SK-N-MC (cell line): ENCODE measurements around the gene TNFRSF18.

Experiments used
- DNase-seq: peaks from one replicate; pipeline ENCODE4 v3.0.0-alpha.2; 2011; ENCODE audit warnings: low read depth, low spot score
- H3K27ac ChIP-seq: fragments of 200-600 bp; sonication (generic); 2 replicates; pipeline ENCODE4 v1.5.1; 2016; ENCODE audit warnings: mixed run types
- H3K36me3 ChIP-seq: fragments of 200-600 bp; sonication (generic); 2 replicates; pipeline ENCODE4 v1.6.1; 2017; ENCODE audit warnings: antibody characterized with exemption, low read length, mixed read lengths; ENCODE audit not compliant: insufficient read depth
- H3K4me3 ChIP-seq: fragments of 200-600 bp; sonication (generic); 2 replicates; pipeline ENCODE4 v1.5.1; 2016
- H3K9ac ChIP-seq: fragments of 200-600 bp; sonication (generic); 2 replicates; pipeline ENCODE4 v1.8.0; 2017; ENCODE audit warnings: mixed run types, mixed read lengths; ENCODE audit not compliant: insufficient read length
- H3K9me3 ChIP-seq: fragments of 200-600 bp; sonication (generic); 2 replicates; pipeline ENCODE4 v1.6.1; 2017; ENCODE audit warnings: low read depth, mild to moderate bottlenecking, antibody characterized with exemption, low read length, moderate library complexity, mixed read lengths
- EZH2 ChIP-seq: fragments of 200-600 bp; sonication (generic); IDR thresholded peaks from one replicate; pipeline ENCODE4 v1.6.1; 2017; ENCODE audit warnings: antibody characterized with exemption
- FOXP2 ChIP-seq: optimal IDR thresholded peaks from 2 replicates; pipeline ENCODE3; 2011; ENCODE audit warnings: mild to moderate bottlenecking, moderate library complexity; ENCODE audit not compliant: insufficient read depth; ENCODE audit errors: extremely low read length, control extremely low read depth
- POLR2AphosphoS5 ChIP-seq: IDR thresholded peaks from 2 replicates; pipeline ENCODE4 v1.6.1; 2012; ENCODE audit warnings: mild to moderate bottlenecking, low read depth, low read length, borderline replicate concordance

TNFRSF18 gene

DNA sequence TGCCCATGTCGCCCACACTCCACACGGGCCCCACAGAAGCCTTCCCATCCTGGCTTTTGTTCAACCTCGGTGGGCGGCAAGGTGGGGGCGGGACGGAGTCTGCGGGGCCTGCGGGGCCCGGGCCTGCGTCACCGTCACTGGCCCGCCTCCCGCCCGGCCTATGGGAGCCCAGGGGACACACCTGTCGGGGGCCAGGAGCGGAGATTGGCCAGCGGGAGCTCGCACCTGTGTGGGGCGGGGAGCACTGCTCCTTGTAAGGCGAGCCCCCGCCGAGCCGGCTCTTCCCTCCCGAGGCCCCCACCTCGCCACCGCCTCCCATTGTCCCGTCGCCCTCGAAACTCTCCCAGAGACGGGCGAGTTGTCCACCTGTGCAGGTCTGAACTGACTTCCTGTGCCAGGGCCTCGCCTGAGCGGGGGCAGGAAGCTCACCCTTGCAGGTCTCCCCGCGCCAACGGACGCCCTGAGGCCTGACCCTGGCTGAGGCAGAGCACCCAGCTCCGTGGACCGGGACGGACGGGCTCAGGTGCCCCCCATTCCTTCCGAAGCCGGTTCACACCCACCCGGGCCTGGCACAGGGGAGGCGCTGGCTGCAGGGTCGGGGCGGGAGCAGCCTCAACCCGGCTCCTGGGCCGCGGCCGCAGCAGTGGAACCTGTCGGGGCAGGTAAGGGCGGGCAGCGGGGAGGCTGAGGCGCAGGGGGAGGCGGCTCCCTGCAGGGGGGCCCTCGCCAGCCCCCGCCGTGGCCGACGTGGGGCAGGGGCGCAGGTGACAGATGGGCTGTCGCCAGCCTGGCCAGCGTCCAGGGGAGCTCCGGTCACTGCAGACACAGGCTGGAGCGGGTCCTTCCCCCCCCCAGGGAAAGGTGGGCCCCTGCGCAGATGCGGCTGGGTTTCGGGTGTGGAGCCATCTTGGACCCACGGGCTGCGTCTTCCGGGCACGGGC is 43.5 kb downstream of the TNFRSF18 start:
- H3K4me3 ChIP-seq = no peak overlapping the region
- H3K27ac ChIP-seq = no peak overlapping the region
- no peaks in the 10 kb centered on the region for H3K9me3 ChIP-seq
- no peak for TF ChIP-seq FOXP2
- TF ChIP-seq POLR2AphosphoS5 = no peak
- no peak for TF ChIP-seq EZH2
- no peaks in the 10 kb centered on the region for H3K36me3 ChIP-seq
- H3K9ac ChIP-seq = no peak overlapping the region
- DNase-seq = no peak

DNA sequence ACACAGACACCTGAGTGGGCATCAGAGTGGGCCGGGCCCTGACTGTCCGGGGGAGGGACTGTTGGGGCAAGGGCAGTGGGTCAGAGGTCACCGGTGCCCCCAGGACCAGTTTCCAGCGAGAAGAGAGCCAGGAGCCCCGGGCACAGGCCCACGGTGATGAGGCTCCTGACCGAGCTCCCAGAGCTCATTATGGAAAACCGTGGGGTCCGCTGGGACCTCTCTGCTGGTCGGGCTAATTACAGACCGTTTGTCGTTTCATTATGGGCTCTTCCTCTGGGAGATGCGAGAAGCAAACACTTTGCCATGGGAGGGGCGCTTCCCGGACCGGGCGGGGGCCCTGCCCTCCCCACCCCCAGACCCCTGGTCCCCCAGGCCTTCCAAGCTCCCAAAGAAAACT is 44.7 kb downstream of the TNFRSF18 start:
- H3K4me3 ChIP-seq = no peak overlapping the region
- no peak for DNase-seq
- no peak overlapping the region for H3K9ac ChIP-seq
- H3K36me3 ChIP-seq = no peaks in the 10 kb centered on the region
- no peak overlapping the region for H3K27ac ChIP-seq
- no peak for TF ChIP-seq POLR2AphosphoS5
- TF ChIP-seq EZH2 = no peak
- no peak for TF ChIP-seq FOXP2
- H3K9me3 ChIP-seq = no peaks in the 10 kb centered on the region

DNA sequence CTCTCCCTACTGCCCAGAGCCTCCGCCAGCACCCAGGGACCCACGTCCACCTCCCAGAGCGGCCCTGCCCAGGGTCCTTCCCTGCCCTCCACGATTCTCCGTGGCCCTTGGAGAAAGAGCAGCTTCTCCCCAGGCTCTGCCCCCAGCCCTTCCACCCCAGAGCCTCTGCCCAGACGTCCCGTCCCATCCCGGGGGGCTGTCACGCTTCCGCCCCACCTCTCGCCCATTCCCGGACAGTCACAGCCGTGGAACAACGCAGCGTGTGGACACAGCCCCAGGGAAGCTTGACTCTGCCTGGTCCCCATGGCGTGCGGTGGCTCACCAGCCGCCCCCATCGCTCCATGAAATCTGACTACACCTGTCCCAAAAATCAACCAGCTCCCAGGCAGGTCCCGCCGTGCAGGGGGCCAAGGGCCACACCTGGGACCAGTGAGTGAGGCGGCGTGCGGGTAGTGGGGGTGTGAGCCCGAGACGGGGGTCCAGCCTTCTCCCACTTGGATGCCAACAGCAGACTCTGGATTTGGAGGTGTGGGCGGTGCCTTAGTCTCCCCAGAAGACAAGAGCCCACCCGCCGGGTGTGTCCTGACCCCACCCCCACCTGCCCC is 45.2 kb downstream of the TNFRSF18 start:
- Histone ChIP-seq H3K27ac (no peak overlapping the region), H3K9me3 (no peaks in the 10 kb centered on the region), H3K4me3 (no peak overlapping the region), H3K9ac (no peak overlapping the region), H3K36me3 (no peaks in the 10 kb centered on the region)
- TF ChIP-seq POLR2AphosphoS5 (no peak), FOXP2 (no peak), EZH2 (no peak)
- DNase-seq = no peak

DNA sequence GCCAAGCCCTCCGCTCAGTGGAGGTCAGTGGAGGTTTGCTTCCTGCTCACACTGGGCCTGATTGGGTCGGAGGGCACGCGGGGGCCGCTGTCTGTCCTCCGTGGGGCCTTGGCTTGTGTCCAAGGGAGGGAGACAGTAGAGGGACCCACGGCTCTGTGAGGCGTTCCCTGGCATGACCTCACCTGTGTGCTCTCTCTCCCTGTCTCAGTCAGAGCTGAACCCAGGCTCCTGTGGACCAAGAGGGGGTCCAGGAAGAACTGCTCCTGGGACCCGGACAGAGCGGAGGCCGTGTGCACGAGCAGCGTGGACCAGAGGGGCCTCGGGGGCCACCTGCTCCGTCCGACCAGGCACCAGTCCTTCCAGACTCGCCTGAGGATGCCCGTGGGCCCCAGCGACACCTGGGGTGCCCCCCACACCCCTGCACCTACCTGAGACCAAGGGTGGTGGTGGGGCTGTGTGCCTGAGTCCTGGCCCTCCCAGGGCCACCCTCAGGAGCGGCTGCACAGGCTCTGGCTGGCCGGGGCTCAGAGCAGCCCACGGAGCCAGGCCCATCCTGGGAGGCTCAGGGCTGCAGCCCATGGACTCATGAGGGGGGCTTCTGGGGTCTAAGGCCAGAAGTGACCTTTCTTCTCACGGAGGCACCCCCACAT is 46.0 kb downstream of the TNFRSF18 start:
- TF ChIP-seq POLR2AphosphoS5 (no peak), EZH2 (no peak), FOXP2 (no peak)
- H3K9ac ChIP-seq = no peak overlapping the region

DNA sequence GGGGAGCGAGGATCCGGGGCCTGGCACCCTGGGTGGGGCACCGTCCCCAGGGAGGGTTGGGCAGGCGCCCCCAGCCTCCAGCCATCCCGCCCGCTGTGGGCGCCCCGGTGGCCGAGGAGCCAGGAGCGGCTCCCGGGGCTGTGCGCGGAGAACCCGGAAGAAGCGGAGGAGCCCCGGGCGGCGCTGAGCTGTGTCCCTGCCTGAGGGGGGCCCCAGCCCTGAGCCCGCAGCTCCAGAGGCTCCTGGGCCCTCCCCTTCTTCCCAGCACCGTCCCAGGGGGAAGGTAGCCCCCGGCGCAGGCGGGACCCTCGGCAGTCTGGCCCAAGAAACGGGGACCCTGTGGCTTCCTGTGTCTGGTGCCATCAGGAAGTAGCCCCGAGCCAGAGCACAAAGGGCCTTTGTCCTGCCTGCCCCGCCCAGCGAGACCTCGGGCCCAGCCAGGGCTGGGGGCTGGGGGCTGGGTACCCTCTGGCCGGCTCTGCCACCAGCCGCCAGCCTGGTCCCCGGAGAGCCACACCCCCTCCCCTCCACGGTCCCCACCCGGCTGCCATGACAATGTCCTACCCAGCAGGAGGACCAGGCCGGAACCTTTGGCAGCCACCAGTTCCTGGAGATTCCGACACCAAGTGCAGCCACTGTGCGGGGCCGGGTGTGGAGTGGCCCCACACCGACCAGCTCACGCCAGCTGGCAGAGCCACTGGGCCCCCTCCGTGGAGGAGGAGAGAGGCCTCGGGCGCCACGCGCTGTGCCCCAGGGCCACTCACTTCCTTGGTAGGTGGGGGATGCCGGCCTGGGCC is 48.3 kb downstream of the TNFRSF18 start:
- TF ChIP-seq FOXP2 = no peak
- no peak for TF ChIP-seq EZH2
- TF ChIP-seq POLR2AphosphoS5 = no peak
- Histone ChIP-seq H3K27ac (peak overlapping the region; percentile 92), H3K9ac (peak overlapping the region; percentile 77), H3K4me3 (peak overlapping the region; percentile 76), H3K36me3 (no peaks in the 10 kb centered on the region), H3K9me3 (no peaks in the 10 kb centered on the region)
- DNase-seq = no peak

More for the DNA sequence above, 46.0 kb downstream of the TNFRSF18 start:
- Histone ChIP-seq H3K36me3 (no peaks in the 10 kb centered on the region), H3K27ac (no peak overlapping the region), H3K4me3 (no peak overlapping the region), H3K9me3 (no peaks in the 10 kb centered on the region)
- no peak for DNase-seq

DNA sequence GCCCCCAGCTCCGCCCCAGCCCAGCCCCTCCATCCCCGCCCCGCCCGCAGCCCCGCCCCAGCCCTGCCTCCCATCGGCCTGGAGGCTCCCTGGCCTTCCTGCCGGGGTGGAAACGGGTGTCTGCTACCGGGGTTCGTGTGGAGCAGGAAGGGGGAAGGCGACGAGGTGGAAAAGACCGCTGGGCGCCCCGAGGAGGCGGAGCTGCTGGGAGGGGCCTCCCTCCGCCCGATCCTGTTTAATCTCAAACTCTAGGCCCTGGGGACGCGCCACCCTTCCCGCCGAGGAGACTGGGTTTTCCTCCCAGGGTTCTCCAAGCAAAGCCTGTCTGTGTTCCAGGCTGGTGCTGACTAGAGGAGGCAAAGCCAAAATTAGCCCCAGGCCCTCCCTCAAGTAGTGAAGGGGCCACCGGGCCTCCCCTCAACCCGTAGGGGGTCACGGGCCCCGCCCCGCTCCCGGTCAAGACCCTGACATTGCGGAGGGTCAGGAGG is 48.9 kb downstream of the TNFRSF18 start:
- peak; percentile 71 for DNase-seq
- H3K9ac ChIP-seq = peak overlapping the region; percentile 77
- H3K9me3 ChIP-seq = no peaks in the 10 kb centered on the region
- peak overlapping the region; percentile 92 for H3K27ac ChIP-seq
- peak overlapping the region; percentile 76 for H3K4me3 ChIP-seq
- no peaks in the 10 kb centered on the region for H3K36me3 ChIP-seq
- TF ChIP-seq FOXP2 = no peak
- peak; percentile 73 for TF ChIP-seq POLR2AphosphoS5

DNA sequence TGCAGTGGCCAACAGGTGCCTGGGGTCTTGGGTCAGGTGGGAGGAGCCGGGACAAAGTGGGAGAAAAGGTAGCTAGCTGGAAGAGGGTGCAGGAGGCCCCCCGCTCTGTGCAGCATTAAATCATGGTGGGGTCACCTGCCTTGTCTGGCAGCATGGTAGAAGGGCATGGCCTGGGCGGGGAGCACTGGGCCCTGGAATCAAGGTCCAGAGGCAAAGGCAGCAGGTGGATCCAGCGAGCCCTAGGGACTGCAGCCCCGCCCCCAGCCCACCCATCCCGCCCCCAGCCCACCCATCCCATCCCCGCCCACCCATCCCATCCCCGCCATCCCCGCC is 49.4 kb downstream of the TNFRSF18 start:
- Histone ChIP-seq H3K4me3 (no peak overlapping the region), H3K36me3 (no peaks in the 10 kb centered on the region), H3K9me3 (no peaks in the 10 kb centered on the region), H3K9ac (no peak overlapping the region), H3K27ac (no peak overlapping the region)
- no peak for TF ChIP-seq EZH2
- no peak for TF ChIP-seq POLR2AphosphoS5
- no peak for TF ChIP-seq FOXP2
- no peak for DNase-seq

DNA sequence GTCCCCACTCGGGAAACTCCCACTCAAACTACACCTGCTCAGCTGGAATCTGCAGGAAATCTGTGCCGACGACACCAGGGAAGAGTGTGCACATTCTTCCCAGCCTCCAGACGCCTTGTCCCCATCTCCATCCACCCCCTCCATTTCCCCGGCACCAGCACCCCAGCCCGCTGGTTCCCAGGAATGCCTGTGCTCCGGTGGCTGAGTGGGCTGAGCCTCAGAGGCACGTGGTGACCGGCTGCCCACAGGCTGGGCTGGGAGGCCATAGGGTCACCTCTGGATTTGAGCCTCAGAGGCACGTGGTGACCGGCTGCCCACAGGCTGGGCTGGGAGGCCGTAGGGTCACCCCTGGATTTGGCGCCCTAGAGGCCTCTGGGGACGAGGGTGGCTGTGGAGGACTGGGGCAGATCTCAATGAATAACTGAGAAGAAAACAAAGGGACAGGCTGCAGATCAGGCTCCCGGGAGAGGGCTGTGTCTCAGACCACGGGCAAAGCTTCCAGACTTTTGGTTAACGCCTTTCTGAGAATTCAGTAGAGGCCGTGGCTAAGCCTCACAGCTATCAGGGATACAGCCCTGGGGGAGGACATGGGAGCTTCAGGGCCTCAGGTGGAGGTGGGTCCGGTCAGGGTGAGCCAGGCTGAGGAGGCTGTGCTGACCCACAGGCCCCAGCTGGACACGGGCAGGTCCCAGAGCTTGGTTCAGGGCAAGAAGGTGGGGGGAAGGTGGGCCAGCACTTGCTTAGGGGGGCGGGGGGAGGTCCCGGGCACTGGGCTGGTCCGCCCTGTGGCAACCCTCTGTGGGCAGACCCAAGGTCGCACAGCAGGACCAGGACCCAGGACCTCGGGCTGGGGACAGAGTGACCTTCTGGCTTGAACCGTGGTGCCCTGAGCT is 50.0 kb downstream of the TNFRSF18 start:
- Histone ChIP-seq H3K27ac (no peak overlapping the region), H3K36me3 (no peaks in the 10 kb centered on the region), H3K9me3 (no peaks in the 10 kb centered on the region), H3K4me3 (no peak overlapping the region), H3K9ac (no peak overlapping the region)
- DNase-seq = no peak
- no peak for TF ChIP-seq FOXP2
- TF ChIP-seq EZH2 = no peak
- TF ChIP-seq POLR2AphosphoS5 = no peak
